ENCODE measurements around the gene CHST5. TPM values are rescaled to one million over a fixed set of nuclear protein-coding genes. Genes with fewer than 3 reads are reported as not detected.
"Not testable (repeated sequence)": the region's sequence is repeated elsewhere in the genome, so short reads cannot be mapped to it uniquely, and the experiment has no call there.

CHST5 gene
- total and polyA plus RNA-seq, 12 donors: 0.06 to 0.68 (median 0.32) TPM; not detected in 3

GRCh38 chr16:75501359-75501758 is 34.5 kb downstream of the CHST5 start:
- intact Hi-C loops (cut with DNase I): no loop called here
- 68 to 76% (median 72%) methylated on average over 5 of the region's 5 CpGs for whole genome bisulfite sequencing, 4 donors

GRCh38 chr16:75498605-75499322 is 37.1 kb downstream of the CHST5 start:
- WGBS, 4 donors: 19 to 45% (median 32%) methylated on average over 6 to 11 of the region's 13 CpGs
- intact Hi-C loops (cut with DNase I); H3K4me3 ChIP-seq; H3K27me3 ChIP-seq; H3K36me3 ChIP-seq (replicated peaks in 1 of 2); H3K9me3 ChIP-seq (replicated peaks in 1 of 3): not testable (repeated sequence)
- peak overlapping the region; percentile 65 to 86 (median 74) for H3K27ac ChIP-seq
- DNase-seq: peak; percentile 57 to 91 (median 83)
- H3K4me1 ChIP-seq (replicated peaks in 1 of 2): peaks cover 14 to 37% of the 10 kb centered on the region in 2 donors

More at GRCh38 chr16:75501359-75501758, 34.5 kb downstream of the CHST5 start:
- Histone ChIP-seq H3K4me3 (no peak overlapping the region), H3K4me1 (replicated peaks in 1 of 2) (peaks cover 14 to 25% of the 10 kb centered on the region in 2 donors), H3K27ac (no peak overlapping the region), H3K27me3 (no peaks in the 10 kb centered on the region), H3K36me3 (replicated peaks in 1 of 2) (no peaks in the 10 kb centered on the region), H3K9me3 (replicated peaks in 1 of 3) (no peaks in the 10 kb centered on the region)
- DNase-seq: no peak
- TF ChIP-seq CTCF (IDR thresholded peaks at IDR 0.05) (no peak), POLR2A (IDR thresholded peaks at IDR 0.05) (no peak)

- Histone ChIP-seq H3K27ac (peak overlapping the region; percentile 32 to 86 (median 74)), H3K36me3 (replicated peaks in 1 of 2) (no peaks in the 10 kb centered on the region), H3K4me3 (no peak overlapping the region), H3K4me1 (replicated peaks in 1 of 2) (peaks cover 14 to 30% of the 10 kb centered on the region in 2 donors), H3K9me3 (replicated peaks in 1 of 3) (no peaks in the 10 kb centered on the region), H3K27me3 (no peaks in the 10 kb centered on the region)
- intact Hi-C loops (cut with DNase I): no loop called here
- TF ChIP-seq POLR2A (IDR thresholded peaks at IDR 0.05): no peak
- TF ChIP-seq CTCF (IDR thresholded peaks at IDR 0.05): no peak
- WGBS, 4 donors: 32 to 63% (median 43%) methylated on average over 4 of the region's 4 CpGs
- peak; percentile 68 to 83 (median 78) for DNase-seq
Observed at GRCh38 chr16:75497558-75497957, 38.4 kb downstream of the CHST5 start.

GRCh38 chr16:75495076-75495674 is 40.7 kb downstream of the CHST5 start, which contains the start of gene CHST6:
Gene CHST6 (minus strand): TSS chr16:75495441. CDS start chr16:75479828, 15,613 bp downstream.
- Histone ChIP-seq H3K4me3 (peak within 1 kb of the TSS; percentile 21 to 57 (median 46)), H3K9me3 (replicated peaks in 1 of 3) (no peaks in the 10 kb centered on the region), H3K36me3 (replicated peaks in 1 of 2) (no peaks in the 10 kb centered on the region), H3K27ac (peak within 1 kb of the TSS in 4 of 5 donors; percentile 23 to 65 (median 46)), H3K4me1 (replicated peaks in 1 of 2) (peaks cover 20 to 41% of the 10 kb centered on the region in 2 donors), H3K27me3 (no peaks in the 10 kb centered on the region)
- WGBS, 4 donors: 3 to 10% (median 4%) methylated on average over 14 to 43 of the region's 43 CpGs
- TF ChIP-seq POLR2A (IDR thresholded peaks at IDR 0.05) (peak in 1 of 2 donors; percentile 75), CTCF (IDR thresholded peaks at IDR 0.05) (no peak)
- DNase-seq: peak in 6 of 7 donors; percentile 48 to 77 (median 59)
- intact Hi-C loops (cut with DNase I): no loop called here

All from adrenal gland (tissue), 12 donors.